LNCaP clone FGC (cell line): ENCODE data around the gene ZFAND2B.
A peak's percentile ranks its signal among the peaks of the same experiment; 100 is the strongest.

ENCODE experiments used
- DNase-seq: peaks from one replicate; pipeline ENCODE4 v3.0.0-alpha.2; 2011; ENCODE audit warnings: low read depth
- H3K4me3 ChIP-seq: 2 replicates; pipeline ENCODE4 v1.5.1; 2011; ENCODE audit warnings: mild to moderate bottlenecking, low read depth, low read length, control low read depth
- CTCF ChIP-seq: IDR thresholded peaks from 2 replicates; pipeline ENCODE4 v1.5.1; 2012; ENCODE audit warnings: mild to moderate bottlenecking; ENCODE audit not compliant: control insufficient read depth, insufficient read depth; ENCODE audit errors: extremely low read depth

The ZFAND2B gene

GRCh38 chr2:219248845-219249202 is 42.2 kb downstream of the ZFAND2B start:
- TF ChIP-seq CTCF, result no peak
- DNase-seq, result no peak
- H3K4me3 ChIP-seq, result peak overlapping the region; percentile 35

GRCh38 chr2:219249203-219249980 is 42.8 kb downstream of the ZFAND2B start:
- DNase-seq, result peak; percentile 87
- TF ChIP-seq CTCF, result no peak
- peak overlapping the region; percentile 35 for H3K4me3 ChIP-seq

GRCh38 chr2:219250049-219250781 is 43.6 kb downstream of the ZFAND2B start:
- no peak for DNase-seq
- no peak overlapping the region; the same call in 1 of the 2 replicates for H3K4me3 ChIP-seq
- no peak for TF ChIP-seq CTCF

GRCh38 chr2:219251656-219252055 is 45.1 kb downstream of the ZFAND2B start:
- H3K4me3 ChIP-seq, result peak overlapping the region; percentile 84; the same call in 1 of the 2 replicates
- TF ChIP-seq CTCF, result no peak
- DNase-seq, result no peak

GRCh38 chr2:219252084-219252483 is 45.5 kb downstream of the ZFAND2B start:
- no peak for TF ChIP-seq CTCF
- peak overlapping the region; percentile 84 for H3K4me3 ChIP-seq
- no peak for DNase-seq

- no peak for TF ChIP-seq CTCF
- no peak for DNase-seq
- H3K4me3 ChIP-seq, result peak overlapping the region; percentile 84
These were observed 46.0 kb downstream of the ZFAND2B start for GRCh38 chr2:219252570-219252899.
